ENCODE results near the gene CFH.

- TF ChIP-seq, protein P1, sequence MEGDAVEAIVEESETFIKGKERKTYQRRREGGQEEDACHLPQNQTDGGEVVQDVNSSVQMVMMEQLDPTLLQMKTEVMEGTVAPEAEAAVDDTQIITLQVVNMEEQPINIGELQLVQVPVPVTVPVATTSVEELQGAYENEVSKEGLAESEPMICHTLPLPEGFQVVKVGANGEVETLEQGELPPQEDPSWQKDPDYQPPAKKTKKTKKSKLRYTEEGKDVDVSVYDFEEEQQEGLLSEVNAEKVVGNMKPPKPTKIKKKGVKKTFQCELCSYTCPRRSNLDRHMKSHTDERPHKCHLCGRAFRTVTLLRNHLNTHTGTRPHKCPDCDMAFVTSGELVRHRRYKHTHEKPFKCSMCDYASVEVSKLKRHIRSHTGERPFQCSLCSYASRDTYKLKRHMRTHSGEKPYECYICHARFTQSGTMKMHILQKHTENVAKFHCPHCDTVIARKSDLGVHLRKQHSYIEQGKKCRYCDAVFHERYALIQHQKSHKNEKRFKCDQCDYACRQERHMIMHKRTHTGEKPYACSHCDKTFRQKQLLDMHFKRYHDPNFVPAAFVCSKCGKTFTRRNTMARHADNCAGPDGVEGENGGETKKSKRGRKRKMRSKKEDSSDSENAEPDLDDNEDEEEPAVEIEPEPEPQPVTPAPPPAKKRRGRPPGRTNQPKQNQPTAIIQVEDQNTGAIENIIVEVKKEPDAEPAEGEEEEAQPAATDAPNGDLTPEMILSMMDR (IDR thresholded peaks at IDR 0.05), result no peak
- no peak for TF ChIP-seq ZFX (IDR thresholded peaks at IDR 0.05; ENCODE audit: borderline replicate concordance)
Measured at GRCh38 chr1:196655494-196655893, 3.7 kb downstream of the CFH start.
